PFSK-1 (cell line): ENCODE results near the gene PRKRIP1.

Experiments used
- FOXP2 ChIP-seq: optimal IDR thresholded peaks from 2 replicates; pipeline ENCODE3; 2011; ENCODE audit warnings: borderline replicate concordance, control low read depth, inconsistent platforms; ENCODE audit not compliant: insufficient read depth; ENCODE audit errors: extremely low read length, extremely low read depth
- POLR2AphosphoS5 ChIP-seq: IDR thresholded peaks from 2 replicates; pipeline ENCODE4 v1.6.1; 2012; ENCODE audit warnings: low read depth, mild to moderate bottlenecking, control low read depth, low read length, moderate library complexity
- REST ChIP-seq, 2 experiments: IDR thresholded peaks; 2 replicates each; pipeline versions ENCODE4 v1.6.1 to v1.8.0; 2011 to 2012; ENCODE audit warnings: low read depth in 2 of 2, low read length in 2 of 2, control low read depth in 1 of 2, inconsistent platforms in 1 of 2, mild to moderate bottlenecking in 1 of 2, moderate library complexity in 1 of 2; ENCODE audit not compliant: insufficient read depth in 1 of 2
- SIN3A ChIP-seq: IDR thresholded peaks from 2 replicates; pipeline ENCODE4 v1.6.1; 2012; ENCODE audit warnings: mild to moderate bottlenecking, low read length, moderate library complexity, borderline replicate concordance; ENCODE audit not compliant: insufficient read depth
- TAF1 ChIP-seq: IDR thresholded peaks from 2 replicates; pipeline ENCODE4 v1.6.1; 2012; ENCODE audit warnings: low read length, control low read depth, borderline replicate concordance; ENCODE audit not compliant: insufficient read depth

- TF ChIP-seq FOXP2 (no peak), TAF1 (no peak), REST (IDR thresholded peaks at IDR 0.05; ENCODE audit: insufficient read depth in 1 of 2, low read depth in 2 of 2, low read length in 2 of 2) (no peak), SIN3A (no peak), POLR2AphosphoS5 (no peak)
These were observed 56.3 kb downstream of the PRKRIP1 start for GRCh38 chr7:102452451-102452850.
